Stomach (tissue), 4 donors: Measurements from ENCODE around the gene IGLL1.

Source experiments
- EP300 ChIP-seq: sonication (generic); formaldehyde crosslinking; IDR thresholded peaks from one replicate; pipeline ENCODE4 v1.6.1; 2017; ENCODE audit warnings: antibody characterized with exemption
- POLR2A ChIP-seq, 4 donors: fragments of 450-650 bp; IDR thresholded peaks; one replicate each; pipeline ENCODE4 v1.6.1; 2016; ENCODE audit warnings: antibody characterized with exemption in 4 of 4, control low read depth in 2 of 4, mild to moderate bottlenecking in 1 of 4, moderate library complexity in 1 of 4
- POLR2AphosphoS5 ChIP-seq, 3 donors: sonication (generic); formaldehyde crosslinking; IDR thresholded peaks; one replicate each; pipeline ENCODE4 v1.6.1; 2016; ENCODE audit warnings: antibody characterized with exemption in 3 of 3
- TF ChIP-seq, protein P1 (sequence below), 7 experiments: fragments of 450-650 bp in 4 of 7; fragments of 200-600 bp in 3 of 7; sonication (generic) in 3 of 7; IDR thresholded peaks; one replicate each; pipeline ENCODE4 v1.5.1; 2016 to 2019; ENCODE audit warnings: antibody characterized with exemption in 7 of 7, control low read depth in 2 of 7, mild to moderate bottlenecking in 1 of 7

DNA sequence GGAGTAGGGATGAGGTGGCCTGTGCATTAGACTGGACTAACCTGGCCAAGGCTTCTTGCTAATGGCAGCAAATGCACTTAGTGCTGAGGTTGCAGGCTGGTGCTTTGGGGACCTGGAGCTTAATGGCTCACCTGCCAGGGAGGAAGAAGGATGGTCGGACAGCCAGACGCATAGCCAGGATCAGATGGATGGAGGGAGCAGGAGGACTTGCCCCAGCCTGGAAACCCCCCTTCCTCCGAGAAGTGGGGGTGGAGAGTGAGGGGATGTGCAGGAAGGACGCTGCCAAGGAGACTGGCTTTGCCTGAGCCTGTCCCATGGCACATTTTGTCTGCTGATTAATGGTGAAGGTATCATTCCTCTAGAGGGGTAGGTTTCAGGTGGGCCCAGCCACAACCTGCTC, 17.9 kb downstream of the IGLL1 start:
- TF ChIP-seq, protein P1, sequence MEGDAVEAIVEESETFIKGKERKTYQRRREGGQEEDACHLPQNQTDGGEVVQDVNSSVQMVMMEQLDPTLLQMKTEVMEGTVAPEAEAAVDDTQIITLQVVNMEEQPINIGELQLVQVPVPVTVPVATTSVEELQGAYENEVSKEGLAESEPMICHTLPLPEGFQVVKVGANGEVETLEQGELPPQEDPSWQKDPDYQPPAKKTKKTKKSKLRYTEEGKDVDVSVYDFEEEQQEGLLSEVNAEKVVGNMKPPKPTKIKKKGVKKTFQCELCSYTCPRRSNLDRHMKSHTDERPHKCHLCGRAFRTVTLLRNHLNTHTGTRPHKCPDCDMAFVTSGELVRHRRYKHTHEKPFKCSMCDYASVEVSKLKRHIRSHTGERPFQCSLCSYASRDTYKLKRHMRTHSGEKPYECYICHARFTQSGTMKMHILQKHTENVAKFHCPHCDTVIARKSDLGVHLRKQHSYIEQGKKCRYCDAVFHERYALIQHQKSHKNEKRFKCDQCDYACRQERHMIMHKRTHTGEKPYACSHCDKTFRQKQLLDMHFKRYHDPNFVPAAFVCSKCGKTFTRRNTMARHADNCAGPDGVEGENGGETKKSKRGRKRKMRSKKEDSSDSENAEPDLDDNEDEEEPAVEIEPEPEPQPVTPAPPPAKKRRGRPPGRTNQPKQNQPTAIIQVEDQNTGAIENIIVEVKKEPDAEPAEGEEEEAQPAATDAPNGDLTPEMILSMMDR (IDR thresholded peaks at IDR 0.05) = no peak
- no peak for TF ChIP-seq POLR2A (IDR thresholded peaks at IDR 0.05)
- no peak for TF ChIP-seq POLR2AphosphoS5 (IDR thresholded peaks at IDR 0.05)
- TF ChIP-seq EP300 = no peak
